GM12878 (cell line): ENCODE data around the gene MEGF11. TPM values are rescaled to one million over a fixed set of nuclear protein-coding genes. Genes with fewer than 3 reads are reported as not detected.

Experiments
- ATAC-seq: fragments of 200-7000 bp; cut with Tn5 transposase; 3 replicates; pipeline ENCODE4 v1.9.1; 2020; ENCODE audit warnings: mild to moderate bottlenecking, moderate library complexity
- BruUV-seq: library from RNA; stranded (reverse); fragments of 400-500 nt; replicated peaks from 2 replicates; lab custom pipeline; 2021; lab: Mats Ljungman, UMichigan
- CTCF ChIA-PET: fragments of 300-600 bp; sonication (Branson Sonifier 250); formaldehyde crosslinking; extraction: SDS; loops from one replicate; lab custom pipeline; 2021; ENCODE audit warnings: inconsistent platforms; lab: Yijun Ruan, JAX
- POLR2A ChIA-PET: fragments of 350-600 bp; formaldehyde crosslinking; extraction: SDS; loops from one replicate; lab custom pipeline; 2021; ENCODE audit warnings: inconsistent platforms; lab: Charles Lee
- RAD21 ChIA-PET: fragments of 300-600 bp; sonication (Branson Sonifier 250); formaldehyde crosslinking; loops from one replicate; lab custom pipeline; 2023; ENCODE audit warnings: antibody characterized with exemption; ENCODE audit not compliant: unreplicated experiment; lab: Charles Lee
- SMC1A ChIA-PET: fragments of 300-600 bp; sonication (Branson Sonifier 250); formaldehyde crosslinking; loops from one replicate; lab custom pipeline; 2023; ENCODE audit not compliant: unreplicated experiment, uncharacterized antibody; lab: Charles Lee
- DNase-seq: peaks from one replicate; pipeline ENCODE4 v3.0.0-alpha.2; 2011; ENCODE audit warnings: low read depth, low spot score
- FAIRE-seq: peaks from 3 replicates; lab custom pipeline; 2011; peaks lifted over from hg19 to GRCh38; lab: Jason Lieb, UNC
- H2AFZ ChIP-seq: 2 replicates; pipeline ENCODE4 v1.6.0; 2011; ENCODE audit warnings: low read depth, low read length, control low read depth; ENCODE audit not compliant: control insufficient read depth
- H3K27ac ChIP-seq: 2 replicates; pipeline ENCODE4 v1.5.1; 2011; ENCODE audit warnings: control low read depth; ENCODE audit not compliant: control insufficient read depth, insufficient read depth
- H3K27me3 ChIP-seq, 2 experiments: replicated peaks in 1 of 2; 2 replicates each; pipeline versions ENCODE4 v1.6.0 to v1.6.1; 2011; ENCODE audit warnings: low read length in 1 of 2; ENCODE audit not compliant: control insufficient read depth in 2 of 2, insufficient read depth in 2 of 2
- H3K36me3 ChIP-seq, 2 experiments: 2 replicates each; pipeline ENCODE4 v1.5.1; 2011; ENCODE audit warnings: low read length in 1 of 2; ENCODE audit not compliant: control insufficient read depth in 2 of 2, insufficient read depth in 2 of 2
- H3K4me1 ChIP-seq: 2 replicates; pipeline ENCODE4 v1.6.1; 2011; ENCODE audit warnings: mild to moderate bottlenecking, low read length, moderate library complexity, mixed read lengths; ENCODE audit not compliant: control insufficient read depth, insufficient read depth
- H3K4me2 ChIP-seq: 2 replicates; pipeline ENCODE4 v1.6.0; 2011; ENCODE audit warnings: control low read depth; ENCODE audit not compliant: control insufficient read depth, insufficient read depth
- H3K4me3 ChIP-seq: fragments of 200-600 bp; sonication (generic); 2 replicates; pipeline ENCODE4 v1.5.1; 2016
- H3K79me2 ChIP-seq: 2 replicates; pipeline ENCODE4 v1.6.0; 2011; ENCODE audit warnings: low read length; ENCODE audit not compliant: control insufficient read depth, insufficient read depth
- H3K9ac ChIP-seq: 2 replicates; pipeline ENCODE4 v1.8.0; 2011; ENCODE audit warnings: low read length, control low read depth, mixed read lengths; ENCODE audit not compliant: control insufficient read depth, insufficient read depth
- H3K9me3 ChIP-seq: replicated peaks from 3 replicates; pipeline ENCODE4 v1.5.1; 2011; ENCODE audit warnings: mild to moderate bottlenecking, low read length; ENCODE audit not compliant: control insufficient read depth, insufficient read depth
- H4K20me1 ChIP-seq: 2 replicates; pipeline ENCODE4 v1.6.0; 2011; ENCODE audit not compliant: control insufficient read depth, insufficient read depth
- ATF7 ChIP-seq: fragments of 450-650 bp; IDR thresholded peaks from 2 replicates; pipeline ENCODE4 v1.6.1; 2016; ENCODE audit warnings: low read depth, mild to moderate bottlenecking
- BCL3 ChIP-seq: IDR thresholded peaks from 2 replicates; pipeline ENCODE4 v1.6.1; 2011; ENCODE audit warnings: borderline replicate concordance, low read depth, mild to moderate bottlenecking, moderate library complexity, low read length; ENCODE audit not compliant: insufficient read depth, poor library complexity, severe bottlenecking
- CBX3 ChIP-seq: fragments of 200-600 bp; sonication (generic); IDR thresholded peaks from 2 replicates; pipeline ENCODE4 v1.6.1; 2016; ENCODE audit warnings: low read depth, borderline replicate concordance
- IKZF1 ChIP-seq: fragments of 450-650 bp; conservative IDR thresholded peaks from 2 replicates; pipeline ENCODE4 v1.6.1; 2017; ENCODE audit warnings: antibody characterized with exemption, mild to moderate bottlenecking
- IRF4 ChIP-seq: IDR thresholded peaks from 2 replicates; pipeline ENCODE4 v1.6.1; 2011; ENCODE audit warnings: low read depth, low read length
- IRF5 ChIP-seq: fragments of 450-650 bp; IDR thresholded peaks from 2 replicates; pipeline ENCODE4 v1.6.1; 2017; ENCODE audit warnings: borderline replicate concordance
- NR2C2 ChIP-seq: IDR thresholded peaks from 2 replicates; pipeline ENCODE4 v1.6.1; 2011; ENCODE audit warnings: borderline replicate concordance, low read depth; ENCODE audit not compliant: control insufficient read depth, insufficient read length
- RAD21 ChIP-seq: IDR thresholded peaks from 2 replicates; pipeline ENCODE4 v1.6.1; 2011; ENCODE audit warnings: mild to moderate bottlenecking, low read depth, low read length, moderate library complexity; ENCODE audit not compliant: insufficient read depth
- SREBF2 ChIP-seq: IDR thresholded peaks from 2 replicates; pipeline ENCODE4 v1.6.1; 2012; ENCODE audit warnings: mild to moderate bottlenecking, low read length
- ZNF274 ChIP-seq: IDR thresholded peaks from one replicate; pipeline ENCODE4 v1.8.0; 2011; ENCODE audit not compliant: insufficient read length, insufficient read depth
- WGBS: methylation state at CpG from one replicate; pipeline ENCODE4 v1.1.6; 2016; ENCODE audit warnings: low lambda C conversion rate; ENCODE audit not compliant: insufficient replicate concordance, insufficient coverage; ENCODE audit errors: missing lambda C conversion rate; 5-methylcytosine and 5-hydroxymethylcytosine counted together
- in situ Hi-C: fragments of 300-500 bp; cut with MboI; formaldehyde crosslinking; loops from 9 replicates; pipeline ENCODE4 v1.14.3; 2018; ENCODE audit warnings: mixed read lengths
- intact Hi-C: fragments of 100-400 bp; cut with micrococcal nuclease; formaldehyde crosslinking; loops from one replicate; pipeline ENCODE4 v1.14.2; 2022; ENCODE audit not compliant: unreplicated experiment
- polyA plus RNA-seq, 11 experiments: library from polyadenylated mRNA; depleted of rRNA in 4 of 11; unstranded in 6 of 11; stranded (reverse) in 5 of 11; fragments of >200 nt; fragmentation: Nextera tagmentation in 4 of 11; fragmentation: Illumina TruSeq in 1 of 11; extraction: Ambion mirVana in 4 of 11; extraction: Trizol in 1 of 11; gene quantifications; 1 replicate in 1 of 11; 2 replicates in 10 of 11; pipeline versions ENCODE4 v1.2.1 to v1.2.3, GENCODE V29; 2011 to 2016; ENCODE audit warnings: inconsistent platforms in 2 of 11, missing spikeins in 2 of 11, low read depth in 1 of 11
- total RNA-seq, 4 experiments: library from RNA; depleted of rRNA in 3 of 4; stranded (reverse); fragments of >200 nt in 3 of 4; fragmentation: Illumina TruSeq in 1 of 4; extraction: Trizol in 1 of 4; gene quantifications; 2 replicates each; pipeline versions ENCODE4 v1.2.1 to v1.2.3, GENCODE V29; 2013 to 2021

MEGF11 gene
- total and polyA plus RNA-seq, 10 of the 15 experiments (the other 5 are each of a cell fraction or from before 2014, with no cell fraction given), result 0.03 to 1.7 (median 0.49) TPM

GRCh38 chr15:66210684-66211083, 42.9 kb downstream of the MEGF11 start:
- TF ChIP-seq ATF7 (no peak), BCL3 (no peak), SREBF2 (no peak), ZNF274 (no peak), IRF5 (no peak), IRF4 (no peak), IKZF1 (no peak), NR2C2 (no peak), RAD21 (no peak), CBX3 (no peak)
- Histone ChIP-seq H3K4me1 (no peaks in the 10 kb centered on the region), H3K9me3 (no peaks in the 10 kb centered on the region), H3K4me3 (no peak overlapping the region), H3K4me2 (no peak overlapping the region), H3K9ac (no peak overlapping the region), H3K36me3 (no peaks in the 10 kb centered on the region), H3K79me2 (no peaks in the 10 kb centered on the region), H2AFZ (no peak overlapping the region), H4K20me1 (no peaks in the 10 kb centered on the region), H3K27me3 (no peaks in the 10 kb centered on the region; a peak in 2 of 4 replicates), H3K27ac (no peak overlapping the region)
- SMC1A ChIA-PET, result no interaction called here
- FAIRE-seq (no peak), ATAC-seq (no peak), DNase-seq (no peak)
- 49% methylated on average over 4 of the region's 4 CpGs for WGBS
- in situ Hi-C loops (no loop called here), intact Hi-C loops (no loop called here)
- RAD21 ChIA-PET, result no interaction called here
- CTCF ChIA-PET, result no interaction called here
- BruUV-seq, result no TSS peak
- POLR2A ChIA-PET, result no interaction called here
